ENCODE measurements around the gene SLC9A8. TPM values are rescaled to one million over a fixed set of nuclear protein-coding genes. Genes with fewer than 3 reads are reported as not detected.
A peak's percentile ranks its signal among the peaks of the same experiment; 100 is the strongest.

Gene SLC9A8
- total and polyA plus RNA-seq, 9 of the 15 experiments (the other 6 are each of a cell fraction or from before 2014, with no cell fraction given) = 0.56 to 9.7 (median 5.0) TPM

DNA sequence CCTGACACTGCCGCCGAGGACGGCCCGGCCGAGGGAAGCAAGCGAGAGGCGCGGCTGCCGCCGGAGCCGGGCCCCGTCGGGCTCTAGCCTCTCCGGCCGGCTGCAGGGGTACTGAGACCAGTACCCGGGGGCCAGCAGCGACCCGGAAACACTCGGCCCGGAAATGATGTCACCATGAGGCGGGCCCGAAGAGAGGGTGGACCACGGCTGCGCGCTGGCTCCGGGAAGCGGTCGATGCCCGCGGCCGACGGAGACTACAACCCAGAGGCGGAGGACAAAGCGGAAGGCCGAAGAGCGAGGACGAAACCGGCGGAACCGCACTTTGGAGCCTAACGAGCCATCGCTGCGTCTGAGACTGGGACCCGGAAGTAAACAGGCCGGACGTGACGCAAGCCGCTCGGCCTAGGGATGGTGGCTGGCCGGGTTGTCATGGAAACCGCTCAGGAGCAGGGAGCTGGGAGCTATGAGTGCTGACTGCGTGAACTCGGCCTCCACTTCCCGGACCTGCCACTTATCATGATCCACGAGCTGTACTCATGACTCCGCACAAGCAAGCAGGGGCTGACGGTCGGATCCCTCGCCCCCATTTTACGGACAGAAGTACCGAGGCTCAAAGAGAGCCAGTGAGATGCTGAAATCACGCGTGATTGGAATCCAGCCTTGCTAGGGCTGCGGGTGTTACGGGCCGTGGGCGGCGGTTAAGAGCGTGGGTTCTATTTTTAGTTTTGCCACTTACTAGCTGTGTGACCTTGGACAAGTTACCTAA, 102.9 kb downstream of the SLC9A8 start, which contains the start of gene SPATA2 (continued):
- TF ChIP-seq, protein P1, sequence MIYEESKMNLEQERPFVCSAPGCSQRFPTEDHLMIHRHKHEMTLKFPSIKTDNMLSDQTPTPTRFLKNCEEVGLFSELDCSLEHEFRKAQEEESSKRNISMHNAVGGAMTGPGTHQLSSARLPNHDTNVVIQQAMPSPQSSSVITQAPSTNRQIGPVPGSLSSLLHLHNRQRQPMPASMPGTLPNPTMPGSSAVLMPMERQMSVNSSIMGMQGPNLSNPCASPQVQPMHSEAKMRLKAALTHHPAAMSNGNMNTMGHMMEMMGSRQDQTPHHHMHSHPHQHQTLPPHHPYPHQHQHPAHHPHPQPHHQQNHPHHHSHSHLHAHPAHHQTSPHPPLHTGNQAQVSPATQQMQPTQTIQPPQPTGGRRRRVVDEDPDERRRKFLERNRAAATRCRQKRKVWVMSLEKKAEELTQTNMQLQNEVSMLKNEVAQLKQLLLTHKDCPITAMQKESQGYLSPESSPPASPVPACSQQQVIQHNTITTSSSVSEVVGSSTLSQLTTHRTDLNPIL (CRISPR knock-in tag; IDR thresholded peaks at IDR 0.05) = no peak
- TF ChIP-seq RCOR1 (IDR thresholded peaks at IDR 0.05; ENCODE audit: borderline replicate concordance in 1 of 2, low read depth in 2 of 2, low read length in 2 of 2) (peak; percentile 71 to 88), NCOA2 (IDR thresholded peaks at IDR 0.05; ENCODE audit: partially characterized antibody in 2 of 2) (no peak), NELFE (IDR thresholded peaks at IDR 0.05; ENCODE audit: insufficient read depth, insufficient read length) (no peak), COPS2 (conservative IDR thresholded peaks at IDR 0.05) (no peak), ZFP1 (CRISPR knock-in tag; IDR thresholded peaks at IDR 0.05) (no peak), MTA1 (IDR thresholded peaks at IDR 0.05; ENCODE audit: borderline replicate concordance) (0 out of 2 replicates have a peak, but pooled peaks have one; percentile 37), LEF1 (IDR thresholded peaks at IDR 0.05) (peak; percentile 19; the same call in 1 of the 2 replicates), PRMT5 (CRISPR knock-in tag; IDR thresholded peaks at IDR 0.05) (no peak), FOXK2 (conservative IDR thresholded peaks at IDR 0.05 in 1 of 2, IDR thresholded peaks at IDR 0.05 in 1 of 2; ENCODE audit: low read depth in 2 of 2) (peak in 1 of 2 experiments; percentile 65; a peak in 2 of 4 replicates), GTF2E2 (tag; IDR thresholded peaks at IDR 0.05) (peak; percentile 43; the same call in 1 of the 2 replicates), SMAD4 (CRISPR knock-in tag; conservative IDR thresholded peaks at IDR 0.05) (no peak; the same call in 1 of the 2 replicates), EGR1 (conservative IDR thresholded peaks at IDR 0.05) (peak; percentile 67), CHD2 (IDR thresholded peaks at IDR 0.05; ENCODE audit: low read depth, low read length) (peak; percentile 79), JUNB (CRISPR knock-in tag; conservative IDR thresholded peaks at IDR 0.05) (no peak), ZNF707 (CRISPR knock-in tag; conservative IDR thresholded peaks at IDR 0.05) (peak; percentile 26; the same call in 1 of the 2 replicates), RBBP5 (IDR thresholded peaks at IDR 0.05; ENCODE audit: borderline replicate concordance, insufficient read depth, low read length, poor library complexity, severe bottlenecking) (peak; percentile 96), C11orf30 (IDR thresholded peaks at IDR 0.05; ENCODE audit: low read depth) (peak; percentile 96), CEBPB (tag; IDR thresholded peaks at IDR 0.05) (peak; percentile 57), ASH1L (IDR thresholded peaks at IDR 0.05; ENCODE audit: borderline replicate concordance, low read depth, partially characterized antibody) (no peak), BCOR (IDR thresholded peaks at IDR 0.05) (peak; percentile 100), RBM14 (IDR thresholded peaks at IDR 0.05; ENCODE audit: borderline replicate concordance, insufficient read depth, low read depth, low read length) (no peak), ZNF133 (CRISPR knock-in tag; IDR thresholded peaks at IDR 0.05) (no peak), DPF2 (IDR thresholded peaks at IDR 0.05) (peak; percentile 11; the same call in 1 of the 2 replicates)
- TF ChIP-seq, protein P2, sequence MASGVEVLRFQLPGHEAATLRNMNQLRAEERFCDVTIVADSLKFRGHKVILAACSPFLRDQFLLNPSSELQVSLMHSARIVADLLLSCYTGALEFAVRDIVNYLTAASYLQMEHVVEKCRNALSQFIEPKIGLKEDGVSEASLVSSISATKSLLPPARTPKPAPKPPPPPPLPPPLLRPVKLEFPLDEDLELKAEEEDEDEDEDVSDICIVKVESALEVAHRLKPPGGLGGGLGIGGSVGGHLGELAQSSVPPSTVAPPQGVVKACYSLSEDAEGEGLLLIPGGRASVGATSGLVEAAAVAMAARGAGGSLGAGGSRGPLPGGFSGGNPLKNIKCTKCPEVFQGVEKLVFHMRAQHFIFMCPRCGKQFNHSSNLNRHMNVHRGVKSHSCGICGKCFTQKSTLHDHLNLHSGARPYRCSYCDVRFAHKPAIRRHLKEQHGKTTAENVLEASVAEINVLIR (CRISPR knock-in tag; IDR thresholded peaks at IDR 0.05) = peak; percentile 93
- TF ChIP-seq, protein P3, sequence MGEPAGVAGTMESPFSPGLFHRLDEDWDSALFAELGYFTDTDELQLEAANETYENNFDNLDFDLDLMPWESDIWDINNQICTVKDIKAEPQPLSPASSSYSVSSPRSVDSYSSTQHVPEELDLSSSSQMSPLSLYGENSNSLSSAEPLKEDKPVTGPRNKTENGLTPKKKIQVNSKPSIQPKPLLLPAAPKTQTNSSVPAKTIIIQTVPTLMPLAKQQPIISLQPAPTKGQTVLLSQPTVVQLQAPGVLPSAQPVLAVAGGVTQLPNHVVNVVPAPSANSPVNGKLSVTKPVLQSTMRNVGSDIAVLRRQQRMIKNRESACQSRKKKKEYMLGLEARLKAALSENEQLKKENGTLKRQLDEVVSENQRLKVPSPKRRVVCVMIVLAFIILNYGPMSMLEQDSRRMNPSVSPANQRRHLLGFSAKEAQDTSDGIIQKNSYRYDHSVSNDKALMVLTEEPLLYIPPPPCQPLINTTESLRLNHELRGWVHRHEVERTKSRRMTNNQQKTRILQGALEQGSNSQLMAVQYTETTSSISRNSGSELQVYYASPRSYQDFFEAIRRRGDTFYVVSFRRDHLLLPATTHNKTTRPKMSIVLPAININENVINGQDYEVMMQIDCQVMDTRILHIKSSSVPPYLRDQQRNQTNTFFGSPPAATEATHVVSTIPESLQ (CRISPR knock-in tag; IDR thresholded peaks at IDR 0.05) = 0 out of 2 replicates have a peak, but pooled peaks have one; percentile 91

Data from K562 (cell line).